Measurements from ENCODE around the gene ADAM15.

The ADAM15 gene

DNA sequence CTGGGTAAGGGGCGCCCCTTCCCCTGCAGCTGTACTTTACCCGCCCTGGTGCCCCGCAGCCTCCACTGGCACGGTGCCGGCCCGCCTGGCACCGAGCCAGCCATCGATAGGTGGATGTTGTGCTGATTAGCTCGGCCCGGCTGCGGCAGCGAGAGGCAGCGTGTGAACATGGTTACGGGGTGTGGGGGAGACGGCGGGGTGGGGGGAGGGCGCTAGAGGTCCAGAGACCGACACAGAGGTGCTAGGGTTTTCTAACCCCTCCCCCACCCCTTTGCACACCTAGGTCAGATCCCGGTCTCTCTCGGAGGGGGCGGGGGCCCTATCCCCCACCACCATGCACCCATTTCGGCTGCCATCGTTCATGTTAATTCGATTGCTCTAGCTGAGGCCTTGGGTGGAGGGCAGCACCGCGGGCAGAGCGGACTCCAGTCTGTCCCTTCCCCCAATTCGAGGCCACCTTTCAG, 19.1 kb downstream of the ADAM15 start:
- in situ Hi-C loops (cut with HindIII; ENCODE audit: low sequenced_read_pairs): no loop called here

DNA sequence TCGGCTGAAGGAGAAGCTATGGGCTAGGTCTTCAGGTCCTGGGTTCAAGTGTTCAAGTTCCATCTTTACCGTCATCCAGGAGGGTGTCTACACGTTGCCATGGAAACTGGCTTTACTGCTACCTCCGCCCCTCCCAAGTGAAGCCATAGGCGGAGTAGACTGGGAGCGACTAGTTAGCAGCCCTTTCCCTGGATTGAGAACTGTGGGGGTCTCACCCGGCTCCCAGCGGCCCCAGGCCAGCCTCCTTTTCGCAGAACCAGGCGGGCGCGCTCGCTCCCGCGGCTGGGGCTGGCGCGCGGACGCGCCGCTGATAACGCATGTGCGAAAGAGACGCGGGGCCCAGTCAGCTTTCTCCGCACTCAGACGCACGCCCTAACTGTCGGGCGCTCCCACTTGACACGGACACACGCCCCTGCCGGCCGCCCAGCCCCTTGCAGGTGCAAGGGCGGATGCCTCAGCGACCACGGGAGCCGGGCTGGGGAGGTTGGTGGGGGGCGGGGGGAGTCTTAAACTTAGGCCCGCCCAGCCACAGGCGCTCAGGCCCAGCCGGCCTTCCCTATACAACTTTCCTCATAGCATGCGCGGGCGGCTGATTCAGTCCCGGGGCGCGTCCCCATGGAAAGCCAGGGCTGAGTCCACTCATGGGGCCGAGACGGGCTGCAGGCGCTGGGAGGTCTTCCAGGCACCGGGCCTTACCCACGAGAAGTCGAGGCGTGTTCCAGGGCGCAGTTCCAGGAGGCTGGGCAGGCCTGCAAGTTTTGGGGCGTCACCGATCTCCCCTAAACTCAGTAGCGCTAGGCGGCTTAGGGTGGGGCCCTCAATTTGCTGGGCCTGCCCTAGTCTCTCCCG, 19.8 kb downstream of the ADAM15 start:
- in situ Hi-C loops (cut with HindIII; ENCODE audit: low sequenced_read_pairs): no loop called here

DNA sequence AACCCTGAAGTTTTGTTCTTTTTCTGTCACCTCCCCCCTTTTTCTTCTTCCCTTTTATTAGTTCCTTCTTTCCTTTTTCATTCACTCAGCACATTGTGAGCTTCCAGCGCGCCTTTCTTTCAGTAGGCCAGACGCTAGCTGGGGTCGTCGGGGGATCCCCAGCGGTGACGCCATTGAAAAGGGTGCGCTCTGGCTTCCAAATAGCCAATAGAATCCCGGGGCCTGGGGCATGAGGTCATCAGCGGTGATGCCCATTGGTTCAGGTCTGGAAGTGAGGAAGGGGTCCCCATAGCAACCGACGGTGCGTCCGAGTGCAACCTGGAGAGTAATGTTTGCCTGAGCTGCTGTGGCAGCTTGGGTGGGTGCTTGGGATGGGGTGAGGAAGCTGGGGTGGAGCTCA, 20.6 kb downstream of the ADAM15 start:
- in situ Hi-C loops (cut with HindIII; ENCODE audit: low sequenced_read_pairs): no loop called here

- in situ Hi-C loops (cut with HindIII; ENCODE audit: low sequenced_read_pairs): no loop called here
Observed at GRCh38 chr1:155072531-155073289, 21.6 kb downstream of the ADAM15 start.

- in situ Hi-C loops (cut with HindIII; ENCODE audit: low sequenced_read_pairs): no loop called here
Observed at GRCh38 chr1:155073377-155074242, 22.5 kb downstream of the ADAM15 start.

DNA sequence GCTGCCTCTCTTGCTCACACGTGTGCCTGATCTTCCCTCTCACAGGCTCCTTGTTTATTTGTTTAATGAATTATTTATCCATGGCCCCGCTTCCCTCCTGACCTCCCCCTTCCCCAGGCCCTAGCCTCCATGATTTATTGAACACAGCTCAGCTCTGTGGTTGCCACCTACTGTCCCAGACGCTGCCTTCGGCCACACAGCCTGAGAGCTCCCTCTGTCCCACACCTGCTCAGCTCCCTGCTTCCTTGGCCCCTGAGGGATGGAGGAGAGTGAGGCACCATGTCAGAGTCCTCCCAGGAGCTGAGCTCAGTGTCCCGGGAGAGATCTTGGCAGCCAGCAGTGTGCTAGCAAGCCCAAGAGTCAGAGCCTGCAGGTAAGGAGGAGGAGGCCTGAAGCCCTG, 24.4 kb downstream of the ADAM15 start:
- in situ Hi-C loops (cut with HindIII; ENCODE audit: low sequenced_read_pairs): no loop called here

- in situ Hi-C loops (cut with HindIII; ENCODE audit: low sequenced_read_pairs): no loop called here
Observed at GRCh38 chr1:155076371-155076770, 25.3 kb downstream of the ADAM15 start.

- in situ Hi-C loops (cut with HindIII; ENCODE audit: low sequenced_read_pairs): no loop called here
Observed at GRCh38 chr1:155077346-155077745, 26.2 kb downstream of the ADAM15 start.

DNA sequence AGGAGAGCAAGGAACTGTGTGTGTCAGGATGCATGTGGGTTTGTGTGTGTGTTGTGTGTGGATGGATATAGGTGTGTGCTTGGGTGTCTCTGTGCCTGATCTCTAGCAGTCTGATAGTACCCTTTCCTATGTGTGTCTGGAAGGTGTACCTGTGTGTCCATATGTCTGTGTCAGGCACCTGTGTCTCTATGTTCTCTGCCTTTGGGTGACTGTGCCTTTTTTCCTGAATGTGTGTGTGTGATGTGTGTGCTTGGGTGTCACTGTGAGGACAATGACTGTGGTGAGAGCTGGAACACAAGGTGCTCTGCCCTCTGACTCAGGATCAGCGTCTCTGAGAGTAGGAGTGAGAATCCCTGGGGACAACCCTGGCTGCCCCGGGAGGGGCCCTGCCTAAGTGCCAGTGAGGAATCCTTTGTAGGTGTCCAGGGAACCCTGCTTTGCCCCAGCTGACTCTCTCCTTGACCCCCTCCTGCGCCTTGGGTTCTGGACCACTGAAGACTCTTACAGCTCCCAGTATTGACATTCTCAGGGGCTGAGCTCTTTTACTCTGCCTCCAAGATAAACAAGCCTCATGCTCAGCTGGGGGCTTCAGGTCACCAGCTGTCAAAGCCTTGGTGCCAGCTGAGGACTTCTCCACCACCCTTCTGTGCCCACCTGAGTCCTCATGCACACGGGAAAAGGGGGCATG, 26.8 kb downstream of the ADAM15 start:
- in situ Hi-C loops (cut with HindIII; ENCODE audit: low sequenced_read_pairs): no loop called here

GRCh38 chr1:155078469-155079209, 27.5 kb downstream of the ADAM15 start, which contains the start of gene EFNA3:
Gene EFNA3 (plus strand): TSS chr1:155078837. CDS start chr1:155078942, 105 bp downstream.
- in situ Hi-C loops (cut with HindIII; ENCODE audit: low sequenced_read_pairs): no loop called here

DNA sequence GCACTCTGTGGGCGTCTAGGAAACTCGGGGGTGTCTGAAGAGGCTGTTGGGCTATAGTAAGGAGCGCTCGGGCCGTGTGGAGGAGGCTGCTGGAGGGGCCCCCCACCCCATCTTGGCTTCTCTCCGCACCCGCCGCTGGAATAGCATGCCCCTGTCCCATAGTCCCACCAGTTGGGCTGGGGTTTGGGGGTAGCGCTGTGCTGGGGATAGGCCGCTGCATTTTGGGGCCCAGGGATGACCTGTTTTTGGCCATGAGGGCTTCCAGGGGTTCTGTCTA, 28.0 kb downstream of the ADAM15 start:
- in situ Hi-C loops (cut with HindIII; ENCODE audit: low sequenced_read_pairs): no loop called here

DNA sequence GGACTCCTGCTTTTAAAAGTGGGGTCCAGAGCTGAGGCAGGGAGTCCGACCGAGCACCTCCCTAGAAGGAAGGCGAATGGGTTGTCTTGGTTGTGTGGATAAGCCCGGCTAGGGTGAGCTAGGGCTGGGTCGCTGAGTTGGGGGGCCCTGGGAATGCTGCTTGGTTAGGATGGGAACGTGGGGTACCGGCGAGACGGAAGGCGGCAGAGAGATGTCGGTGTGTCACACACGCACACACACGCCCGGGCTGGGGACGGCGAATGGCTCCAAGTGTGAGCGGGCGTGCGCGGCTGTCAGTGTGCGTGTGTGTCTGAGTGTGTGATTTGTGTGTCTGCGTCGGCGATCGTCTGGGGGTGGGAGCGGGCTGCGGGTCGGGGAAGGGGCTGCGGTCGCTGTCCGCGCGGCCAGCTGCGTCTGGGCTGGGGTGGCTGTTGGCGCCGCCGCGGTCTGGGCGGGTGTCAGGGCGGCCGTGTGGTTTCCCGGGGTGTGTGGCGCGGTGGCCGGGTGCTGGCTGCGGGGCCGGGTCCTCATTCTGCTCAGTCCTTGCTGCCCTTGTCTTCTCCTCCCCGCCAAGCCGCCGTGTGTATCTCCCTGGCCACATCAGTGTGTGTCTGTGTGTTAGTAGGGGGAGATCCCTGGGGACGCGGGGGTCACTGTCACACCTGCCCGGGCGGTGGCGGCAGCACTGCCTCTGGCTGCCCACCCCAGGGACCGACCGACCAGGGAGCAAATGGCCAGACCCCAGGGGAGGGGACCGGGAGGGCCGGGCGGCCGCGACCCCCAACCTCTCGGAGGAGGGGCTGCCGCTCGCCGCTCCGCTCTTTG, 28.6 kb downstream of the ADAM15 start:
- in situ Hi-C loops (cut with HindIII; ENCODE audit: low sequenced_read_pairs): no loop called here

- in situ Hi-C loops (cut with HindIII; ENCODE audit: low sequenced_read_pairs): no loop called here
Observed at GRCh38 chr1:155080312-155081228, 29.5 kb downstream of the ADAM15 start.

DNA sequence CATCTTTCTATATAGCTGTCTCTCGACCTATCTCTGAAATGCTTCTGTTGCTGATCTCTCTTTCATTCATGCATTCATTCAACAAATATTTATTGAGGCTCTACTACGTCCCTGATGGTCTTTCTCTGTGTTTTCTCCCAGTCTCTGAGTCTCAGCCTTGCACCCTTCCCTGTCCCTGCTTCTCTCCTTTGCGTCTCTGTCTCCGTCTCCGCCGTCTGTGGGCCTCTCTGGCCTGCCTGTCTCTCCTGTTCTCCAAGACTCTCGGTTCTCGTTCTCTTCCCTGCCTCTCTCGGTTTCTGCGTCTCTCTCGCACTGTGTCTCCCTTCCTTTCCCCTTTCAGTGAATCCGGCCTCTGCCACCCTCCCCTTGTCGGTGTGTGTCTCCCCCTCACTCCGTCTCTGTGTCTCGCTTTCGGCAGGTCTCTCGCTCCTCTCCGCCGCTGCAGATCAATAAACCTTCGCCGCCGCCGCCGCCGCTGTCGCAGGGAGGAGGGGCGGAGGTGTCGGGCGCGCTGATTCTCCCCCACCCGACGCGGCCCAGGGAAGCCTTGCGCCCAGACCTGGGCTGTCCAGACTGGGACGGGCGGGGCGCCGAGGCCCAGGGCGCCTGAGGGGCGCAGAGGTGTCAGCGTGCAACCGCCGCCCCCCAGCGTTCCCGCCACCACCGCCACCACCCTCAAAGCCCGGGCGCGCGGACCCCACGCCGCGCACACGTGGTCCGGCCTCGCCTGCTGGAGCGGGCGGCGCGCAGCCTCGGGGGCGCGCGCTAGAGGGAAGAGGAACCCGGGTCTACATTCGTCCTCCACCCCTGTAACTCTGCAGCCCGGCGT, 30.6 kb downstream of the ADAM15 start:
- in situ Hi-C loops (cut with HindIII; ENCODE audit: low sequenced_read_pairs): no loop called here

DNA sequence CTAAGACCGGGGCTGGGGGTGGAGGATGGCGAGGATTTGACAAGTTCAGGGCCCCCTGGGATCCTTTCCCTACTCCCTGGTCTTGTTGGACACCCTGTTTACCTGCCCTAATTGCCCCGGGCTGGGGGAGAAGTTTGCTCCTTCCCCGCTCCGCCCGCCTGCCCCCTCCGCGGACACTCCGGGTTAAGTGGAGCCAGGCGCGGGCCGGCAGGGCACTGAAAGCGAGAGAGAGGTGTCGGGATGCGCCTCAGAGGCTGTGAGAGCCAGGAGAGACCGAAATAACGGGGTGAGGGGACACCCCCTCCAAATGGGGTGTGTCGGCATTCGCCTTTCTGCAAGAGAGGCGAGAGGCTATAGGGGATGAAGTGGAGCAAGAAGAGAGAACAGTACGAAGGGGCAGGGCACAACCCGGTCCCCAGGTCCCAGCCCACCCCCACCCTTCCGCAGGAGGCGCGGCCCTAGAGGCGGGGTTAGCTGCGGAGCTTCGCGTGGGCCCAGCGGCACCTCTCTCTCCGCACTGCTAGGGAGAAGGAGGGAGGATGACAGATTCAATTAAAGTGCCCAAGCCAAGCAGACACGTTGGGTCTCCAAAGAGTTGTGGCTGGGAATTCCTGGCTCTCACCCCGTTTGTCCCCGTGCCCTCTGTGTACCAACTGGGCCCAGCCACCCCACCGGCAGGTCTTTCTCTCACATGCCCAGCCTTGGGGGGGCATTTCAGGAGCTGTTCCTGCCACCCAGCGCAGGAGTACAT, 31.4 kb downstream of the ADAM15 start:
- in situ Hi-C loops (cut with HindIII; ENCODE audit: low sequenced_read_pairs): no loop called here

- in situ Hi-C loops (cut with HindIII; ENCODE audit: low sequenced_read_pairs): no loop called here
Observed at GRCh38 chr1:155083052-155083541, 32.0 kb downstream of the ADAM15 start.
